OCI-LY7 (cell line): ENCODE results near the gene TRIM50. TPM values are rescaled to one million over a fixed set of nuclear protein-coding genes. Genes with fewer than 3 reads are reported as not detected.
"Not testable (repeated sequence)": the region's sequence is repeated elsewhere in the genome, so short reads cannot be mapped to it uniquely, and the experiment has no call there.

Source experiments
- BruUV-seq: library from RNA; stranded (reverse); fragments of 400-500 nt; replicated peaks from 2 replicates; lab custom pipeline; 2021; lab: Mats Ljungman, UMichigan
- CTCF ChIA-PET: fragments of 300-600 bp; sonication (Branson Sonifier 250); formaldehyde crosslinking; loops from one replicate; lab custom pipeline; 2022; ENCODE audit warnings: antibody characterized with exemption; ENCODE audit not compliant: unreplicated experiment; lab: Charles Lee
- POLR2A ChIA-PET: fragments of 300-600 bp; sonication (Branson Sonifier 250); formaldehyde crosslinking; loops from one replicate; lab custom pipeline; 2022; ENCODE audit warnings: antibody characterized with exemption; lab: Charles Lee
- DNase-seq: peaks from one replicate; pipeline ENCODE4 v3.0.0-alpha.2; 2015; ENCODE audit warnings: low spot score
- H2AFZ ChIP-seq: fragments of 200-600 bp; sonication (generic), shearing (Covaris generic); 2 replicates; pipeline ENCODE4 v1.6.1; 2014; ENCODE audit warnings: mild to moderate bottlenecking, antibody characterized with exemption, low read length, moderate library complexity
- H3K27ac ChIP-seq: fragments of 200-600 bp; sonication (generic); 2 replicates; pipeline ENCODE4 v1.5.1; 2014; ENCODE audit warnings: mixed run types, low read depth, mild to moderate bottlenecking, moderate library complexity, low read length, inconsistent platforms; ENCODE audit not compliant: poor library complexity, severe bottlenecking
- H3K36me3 ChIP-seq: fragments of 200-600 bp; sonication (generic); 2 replicates; pipeline ENCODE4 v1.6.1; 2014; ENCODE audit warnings: mild to moderate bottlenecking, antibody characterized with exemption, low read length, moderate library complexity, mixed read lengths; ENCODE audit not compliant: insufficient read depth
- H3K4me1 ChIP-seq: fragments of 200-600 bp; sonication (generic); 2 replicates; pipeline ENCODE4 v1.5.1; 2014; ENCODE audit warnings: mild to moderate bottlenecking, low read length; ENCODE audit not compliant: insufficient read depth, poor library complexity, severe bottlenecking
- H3K4me2 ChIP-seq: fragments of 200-600 bp; sonication (generic); 2 replicates; pipeline ENCODE4 v1.6.1; 2014; ENCODE audit warnings: mild to moderate bottlenecking, low read length
- H3K4me3 ChIP-seq: fragments of 200-600 bp; sonication (generic); 2 replicates; pipeline ENCODE4 v1.5.1; 2014; ENCODE audit warnings: mild to moderate bottlenecking, low read depth, low read length; ENCODE audit not compliant: poor library complexity, severe bottlenecking
- H3K79me2 ChIP-seq: fragments of 200-600 bp; sonication (generic); 2 replicates; pipeline ENCODE4 v1.6.1; 2016; ENCODE audit warnings: low read depth, mild to moderate bottlenecking, low read length, moderate library complexity, mixed read lengths; ENCODE audit not compliant: insufficient read depth
- H3K9me2 ChIP-seq: fragments of 200-600 bp; sonication (generic); 2 replicates; pipeline ENCODE4 v1.6.1; 2016; ENCODE audit warnings: mild to moderate bottlenecking, low read length, mixed read lengths; ENCODE audit not compliant: insufficient read depth
- H3K9me3 ChIP-seq: fragments of 200-600 bp; sonication (generic); 2 replicates; pipeline ENCODE4 v1.6.1; 2014; ENCODE audit warnings: mild to moderate bottlenecking, mixed run types, low read length, mixed read lengths
- H4K20me1 ChIP-seq: fragments of 200-600 bp; sonication (generic); 2 replicates; pipeline ENCODE4 v1.6.1; 2014; ENCODE audit warnings: mild to moderate bottlenecking, antibody characterized with exemption, low read length, moderate library complexity, mixed read lengths; ENCODE audit not compliant: insufficient read depth
- EZH2phosphoT487 ChIP-seq: fragments of 200-600 bp; sonication (generic); IDR thresholded peaks from 2 replicates; pipeline ENCODE4 v1.6.1; 2018; ENCODE audit warnings: low read depth, borderline replicate concordance, mild to moderate bottlenecking, mixed run types, antibody characterized with exemption, low read length, moderate library complexity, mixed read lengths
- intact Hi-C: fragments of 100-400 bp; cut with micrococcal nuclease; formaldehyde crosslinking; loops from one replicate; pipeline ENCODE4 v1.10.0; 2022; ENCODE audit not compliant: unreplicated experiment
- total RNA-seq, 2 experiments: library from RNA; depleted of rRNA in 1 of 2; stranded (reverse); fragments of >200 nt in 1 of 2; shearing (Covaris generic) in 1 of 2; gene quantifications; 2 replicates each; pipeline ENCODE4 v1.2.3, GENCODE V29; 2014 to 2022
- TF ChIP-seq, protein P1 (sequence below): fragments of 200-600 bp; sonication (generic); conservative IDR thresholded peaks from 2 replicates; pipeline ENCODE4 v1.5.1; 2014; ENCODE audit warnings: mild to moderate bottlenecking, antibody characterized with exemption, low read length, moderate library complexity, mixed read lengths

TRIM50 gene
- total RNA-seq, 2 experiments from 2014 or later = 0.40 TPM; not detected in 1

DNA sequence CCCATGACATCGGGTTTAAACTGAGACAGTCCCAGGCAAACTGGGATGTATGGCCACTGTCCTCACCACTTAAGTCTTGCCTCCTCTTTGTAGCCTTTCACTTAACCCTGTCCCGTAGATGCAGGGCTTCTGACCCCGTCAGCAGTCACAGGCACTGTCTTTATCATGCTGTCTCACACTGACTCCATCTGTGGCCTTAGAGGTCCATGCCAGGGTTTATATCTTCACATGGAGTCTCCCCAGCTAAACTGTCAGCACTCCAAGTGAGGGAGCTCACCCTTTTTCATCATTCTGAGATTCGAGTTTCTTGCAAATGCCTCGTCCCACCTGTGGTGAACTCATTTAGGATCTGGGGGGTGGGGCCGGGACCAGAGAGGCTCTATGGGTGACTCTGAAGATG is 2.9 kb upstream of the TRIM50 start:
- H3K9me2 ChIP-seq = no peaks in the 10 kb centered on the region
- BruUV-seq = no TSS peak
- CTCF ChIA-PET = no interaction called here
- no peak overlapping the region for H3K4me3 ChIP-seq
- no peaks in the 10 kb centered on the region for H3K36me3 ChIP-seq
- H3K4me2 ChIP-seq = no peak overlapping the region
- POLR2A ChIA-PET = interaction anchor here (0.5 to 0.6 kb wide), 2 partner anchors 27 to 58 kb away, joined by 3 to 7 read pairs; no protein-coding TSS in a partner anchor
- H3K9me3 ChIP-seq = no peaks in the 10 kb centered on the region
- no peak overlapping the region for H2AFZ ChIP-seq
- no peaks in the 10 kb centered on the region for H4K20me1 ChIP-seq
- H3K4me1 ChIP-seq = no peaks in the 10 kb centered on the region
- no peaks in the 10 kb centered on the region for H3K79me2 ChIP-seq
- no peak for DNase-seq
- TF ChIP-seq EZH2phosphoT487 = no peak
- TF ChIP-seq, protein P1, sequence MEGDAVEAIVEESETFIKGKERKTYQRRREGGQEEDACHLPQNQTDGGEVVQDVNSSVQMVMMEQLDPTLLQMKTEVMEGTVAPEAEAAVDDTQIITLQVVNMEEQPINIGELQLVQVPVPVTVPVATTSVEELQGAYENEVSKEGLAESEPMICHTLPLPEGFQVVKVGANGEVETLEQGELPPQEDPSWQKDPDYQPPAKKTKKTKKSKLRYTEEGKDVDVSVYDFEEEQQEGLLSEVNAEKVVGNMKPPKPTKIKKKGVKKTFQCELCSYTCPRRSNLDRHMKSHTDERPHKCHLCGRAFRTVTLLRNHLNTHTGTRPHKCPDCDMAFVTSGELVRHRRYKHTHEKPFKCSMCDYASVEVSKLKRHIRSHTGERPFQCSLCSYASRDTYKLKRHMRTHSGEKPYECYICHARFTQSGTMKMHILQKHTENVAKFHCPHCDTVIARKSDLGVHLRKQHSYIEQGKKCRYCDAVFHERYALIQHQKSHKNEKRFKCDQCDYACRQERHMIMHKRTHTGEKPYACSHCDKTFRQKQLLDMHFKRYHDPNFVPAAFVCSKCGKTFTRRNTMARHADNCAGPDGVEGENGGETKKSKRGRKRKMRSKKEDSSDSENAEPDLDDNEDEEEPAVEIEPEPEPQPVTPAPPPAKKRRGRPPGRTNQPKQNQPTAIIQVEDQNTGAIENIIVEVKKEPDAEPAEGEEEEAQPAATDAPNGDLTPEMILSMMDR = no peak
- intact Hi-C loops = no loop called here
- H3K27ac ChIP-seq = no peak overlapping the region

DNA sequence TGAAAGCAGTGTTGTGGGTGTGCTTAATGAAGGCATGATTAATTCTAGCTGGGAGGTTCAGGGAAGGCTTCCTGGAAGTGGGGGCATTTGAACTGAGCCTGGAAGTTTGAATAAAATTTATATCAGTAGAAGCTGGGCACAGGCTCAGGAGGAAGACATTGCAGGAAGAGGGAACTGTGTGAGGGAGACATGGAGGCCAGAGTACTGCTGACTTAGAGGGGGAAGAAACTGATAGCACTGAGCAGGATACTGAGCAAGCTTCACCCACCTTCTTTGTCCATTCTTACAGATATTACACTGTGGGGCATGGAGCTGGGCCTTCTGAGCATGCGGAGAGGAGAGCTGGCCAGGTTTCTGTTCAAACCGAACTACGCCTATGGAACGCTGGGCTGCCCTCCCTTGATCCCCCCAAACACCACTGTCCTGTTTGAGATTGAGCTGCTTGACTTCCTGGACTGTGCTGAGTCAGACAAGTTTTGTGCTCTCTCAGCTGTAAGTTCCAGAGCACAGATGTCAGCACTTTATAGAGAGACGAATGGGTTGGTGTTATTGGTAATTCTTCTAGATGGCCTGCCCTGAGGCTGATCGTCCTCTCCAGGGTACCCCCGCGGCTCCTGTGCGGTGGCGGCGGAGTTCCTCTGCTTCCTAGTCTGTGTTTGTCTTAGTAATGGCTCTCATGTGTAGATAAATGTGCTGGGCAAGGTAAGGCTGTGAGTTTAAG is 2.1 kb upstream of the TRIM50 start:
- Histone ChIP-seq H3K79me2 (no peaks in the 10 kb centered on the region), H3K9me3 (no peaks in the 10 kb centered on the region), H3K36me3 (no peaks in the 10 kb centered on the region), H3K27ac (no peak overlapping the region), H2AFZ (no peak overlapping the region), H3K4me1 (no peaks in the 10 kb centered on the region), H4K20me1 (no peaks in the 10 kb centered on the region), H3K4me3 (no peak overlapping the region), H3K4me2 (no peak overlapping the region), H3K9me2 (no peaks in the 10 kb centered on the region)
- CTCF ChIA-PET = no interaction called here
- TF ChIP-seq, protein P1 = no peak
- no peak for TF ChIP-seq EZH2phosphoT487
- no TSS peak for BruUV-seq
- no peak for DNase-seq
- intact Hi-C loops = loop anchor here (10.0 kb wide), 1 partner anchor 105 kb away; the partner anchor contains the start of gene FZD9
- POLR2A ChIA-PET = interaction anchor here (0.5 to 0.6 kb wide), 2 partner anchors 28 to 59 kb away, joined by 3 to 7 read pairs; no protein-coding TSS in a partner anchor

DNA sequence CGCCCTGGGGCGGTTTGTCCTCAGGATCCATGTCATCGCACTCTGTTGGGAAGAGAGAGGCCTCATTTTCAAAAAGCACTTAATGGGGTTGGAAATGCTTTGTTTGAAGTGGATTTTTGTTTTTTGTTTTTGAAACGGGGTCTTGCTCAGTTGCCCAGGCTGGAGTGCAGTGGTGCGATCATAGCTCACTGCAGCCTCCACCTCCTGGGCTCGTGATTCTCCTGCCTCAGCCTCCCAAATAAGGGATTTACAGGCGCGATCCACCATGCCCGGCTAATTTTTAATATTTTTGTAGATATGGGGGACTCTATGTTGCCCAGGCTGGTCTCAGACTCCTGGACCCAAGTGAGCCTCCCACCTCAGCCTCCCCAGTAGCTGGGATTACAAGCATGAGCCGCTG is 814 bp upstream of the TRIM50 start:
- Histone ChIP-seq H3K4me1 (peaks cover 4% of the 10 kb centered on the region), H3K9me2 (no peaks in the 10 kb centered on the region), H4K20me1 (no peaks in the 10 kb centered on the region), H3K79me2 (no peaks in the 10 kb centered on the region), H2AFZ (no peak overlapping the region), H3K4me3 (no peak overlapping the region), H3K4me2 (no peak overlapping the region), H3K9me3 (no peaks in the 10 kb centered on the region), H3K36me3 (no peaks in the 10 kb centered on the region), H3K27ac (no peak overlapping the region)
- ChIA-PET CTCF (no interaction called here), POLR2A (no interaction called here)
- BruUV-seq = no TSS peak
- no peak for DNase-seq
- TF ChIP-seq EZH2phosphoT487 = no peak
- TF ChIP-seq, protein P1 = no peak
- intact Hi-C loops = loop anchor here (10.0 kb wide), 1 partner anchor 106 kb away; the partner anchor contains the start of gene FZD9

DNA sequence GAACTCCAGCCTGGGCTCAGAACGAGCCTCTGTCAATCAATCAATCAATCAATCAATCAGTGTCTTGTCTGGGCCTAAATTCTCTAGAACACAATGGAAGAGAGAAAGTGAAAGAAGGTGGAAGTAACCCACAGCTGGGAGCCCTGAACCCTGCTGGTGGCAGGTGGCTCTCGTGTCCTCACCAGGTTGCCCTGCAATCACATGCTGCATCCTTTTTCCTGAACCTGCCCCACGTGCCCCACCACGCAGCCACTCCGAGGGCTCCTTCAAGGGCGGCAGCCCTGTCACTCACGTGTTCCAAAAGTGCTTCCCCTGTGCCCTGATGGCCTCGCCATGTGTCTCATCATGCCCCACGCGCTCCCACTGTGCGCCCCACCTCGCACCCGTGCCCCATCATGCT is 433 bp downstream of the TRIM50 start:
- BruUV-seq, H3K9me3 ChIP-seq, H3K4me2 ChIP-seq, H4K20me1 ChIP-seq, H3K36me3 ChIP-seq, H3K4me3 ChIP-seq, DNase-seq, H3K79me2 ChIP-seq, H3K4me1 ChIP-seq, H3K27ac ChIP-seq, H2AFZ ChIP-seq, CTCF ChIA-PET, H3K9me2 ChIP-seq: not testable (repeated sequence)
- intact Hi-C loops = loop anchor here (10.0 kb wide), 1 partner anchor 107 kb away; the partner anchor contains the start of gene FZD9
- POLR2A ChIA-PET = interaction anchor here (0.7 kb wide), 1 partner anchor 10 kb away, joined by 3 read pairs; no protein-coding TSS in a partner anchor
